Measurements from ENCODE around the gene FRAT1. TPM values are rescaled to one million over a fixed set of nuclear protein-coding genes. Genes with fewer than 3 reads are reported as not detected.

FRAT1 gene
- total and polyA plus RNA-seq, 2 of the 13 experiments (the other 11 are each of a cell fraction or from before 2014, with no cell fraction given) = 1.7 to 2.3 TPM

DNA sequence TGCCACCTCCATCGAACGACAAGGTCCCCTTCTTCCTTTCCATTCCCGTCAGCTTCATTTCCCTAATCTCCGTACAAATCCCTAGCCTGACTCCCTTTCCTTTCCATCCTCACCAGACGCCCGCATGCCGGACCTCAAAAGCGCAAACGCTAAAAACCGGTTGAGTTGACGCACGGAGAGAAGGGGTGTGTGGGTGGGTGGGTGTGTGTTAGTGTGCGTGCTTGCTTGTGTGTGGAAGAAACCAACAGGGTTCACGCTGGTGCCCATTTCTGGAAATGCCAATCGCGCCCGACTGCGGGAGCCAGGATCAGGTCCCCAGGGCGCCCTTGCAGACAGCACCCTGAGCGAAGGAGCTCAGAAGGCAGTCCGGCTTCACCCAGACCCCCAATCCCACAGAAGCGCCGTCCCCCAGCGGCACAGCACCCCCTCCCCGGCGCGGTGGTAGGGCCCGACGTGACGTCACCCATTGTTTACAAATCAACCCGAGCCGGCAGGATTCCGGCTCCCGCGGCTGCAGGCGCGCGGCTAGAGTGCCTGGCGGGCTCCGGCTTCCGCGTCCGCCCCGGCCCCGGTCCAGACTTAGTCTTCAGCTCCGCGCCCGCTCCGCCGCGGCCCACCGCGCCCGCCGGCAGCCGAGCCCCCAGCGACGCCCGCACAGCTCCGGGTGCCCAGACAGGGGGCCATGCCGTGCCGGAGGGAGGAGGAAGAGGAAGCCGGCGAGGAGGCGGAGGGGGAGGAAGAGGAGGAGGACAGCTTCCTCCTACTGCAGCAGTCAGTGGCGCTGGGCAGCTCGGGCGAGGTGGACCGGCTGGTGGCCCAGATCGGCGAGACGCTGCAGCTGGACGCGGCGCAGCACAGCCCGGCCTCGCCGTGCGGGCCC, at the start of gene FRAT1 (continued):
- no peak for TF ChIP-seq MAFK (conservative IDR thresholded peaks at IDR 0.05 in 1 of 2, IDR thresholded peaks at IDR 0.05 in 1 of 2; ENCODE audit: low read length in 2 of 2)
- no peak; a peak in 1 of 4 replicates for TF ChIP-seq EP300 (IDR thresholded peaks at IDR 0.05; ENCODE audit: low read depth in 2 of 2, low read length in 2 of 2)
- no peak for TF ChIP-seq EP300 (CRISPR knock-in tag; IDR thresholded peaks at IDR 0.05; ENCODE audit: borderline replicate concordance)
- TF ChIP-seq FOSL2 (CRISPR knock-in tag; IDR thresholded peaks at IDR 0.05) = peak; percentile 57; the same call in 1 of the 2 replicates
- TF ChIP-seq, protein P1, sequence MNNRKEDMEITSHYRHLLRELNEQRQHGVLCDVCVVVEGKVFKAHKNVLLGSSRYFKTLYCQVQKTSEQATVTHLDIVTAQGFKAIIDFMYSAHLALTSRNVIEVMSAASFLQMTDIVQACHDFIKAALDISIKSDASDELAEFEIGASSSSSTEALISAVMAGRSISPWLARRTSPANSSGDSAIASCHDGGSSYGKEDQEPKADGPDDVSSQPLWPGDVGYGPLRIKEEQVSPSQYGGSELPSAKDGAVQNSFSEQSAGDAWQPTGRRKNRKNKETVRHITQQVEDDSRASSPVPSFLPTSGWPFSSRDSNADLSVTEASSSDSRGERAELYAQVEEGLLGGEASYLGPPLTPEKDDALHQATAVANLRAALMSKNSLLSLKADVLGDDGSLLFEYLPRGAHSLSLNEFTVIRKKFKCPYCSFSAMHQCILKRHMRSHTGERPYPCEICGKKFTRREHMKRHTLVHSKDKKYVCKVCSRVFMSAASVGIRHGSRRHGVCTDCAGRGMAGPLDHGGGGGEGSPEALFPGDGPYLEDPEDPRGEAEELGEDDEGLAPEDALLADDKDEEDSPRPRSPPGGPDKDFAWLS (CRISPR knock-in tag; IDR thresholded peaks at IDR 0.05; ENCODE audit: borderline replicate concordance) = no peak
- no peak for TF ChIP-seq SRSF1 (optimal IDR thresholded peaks at IDR 0.05; ENCODE audit: low read depth, low read length)
- TF ChIP-seq, protein P2, sequence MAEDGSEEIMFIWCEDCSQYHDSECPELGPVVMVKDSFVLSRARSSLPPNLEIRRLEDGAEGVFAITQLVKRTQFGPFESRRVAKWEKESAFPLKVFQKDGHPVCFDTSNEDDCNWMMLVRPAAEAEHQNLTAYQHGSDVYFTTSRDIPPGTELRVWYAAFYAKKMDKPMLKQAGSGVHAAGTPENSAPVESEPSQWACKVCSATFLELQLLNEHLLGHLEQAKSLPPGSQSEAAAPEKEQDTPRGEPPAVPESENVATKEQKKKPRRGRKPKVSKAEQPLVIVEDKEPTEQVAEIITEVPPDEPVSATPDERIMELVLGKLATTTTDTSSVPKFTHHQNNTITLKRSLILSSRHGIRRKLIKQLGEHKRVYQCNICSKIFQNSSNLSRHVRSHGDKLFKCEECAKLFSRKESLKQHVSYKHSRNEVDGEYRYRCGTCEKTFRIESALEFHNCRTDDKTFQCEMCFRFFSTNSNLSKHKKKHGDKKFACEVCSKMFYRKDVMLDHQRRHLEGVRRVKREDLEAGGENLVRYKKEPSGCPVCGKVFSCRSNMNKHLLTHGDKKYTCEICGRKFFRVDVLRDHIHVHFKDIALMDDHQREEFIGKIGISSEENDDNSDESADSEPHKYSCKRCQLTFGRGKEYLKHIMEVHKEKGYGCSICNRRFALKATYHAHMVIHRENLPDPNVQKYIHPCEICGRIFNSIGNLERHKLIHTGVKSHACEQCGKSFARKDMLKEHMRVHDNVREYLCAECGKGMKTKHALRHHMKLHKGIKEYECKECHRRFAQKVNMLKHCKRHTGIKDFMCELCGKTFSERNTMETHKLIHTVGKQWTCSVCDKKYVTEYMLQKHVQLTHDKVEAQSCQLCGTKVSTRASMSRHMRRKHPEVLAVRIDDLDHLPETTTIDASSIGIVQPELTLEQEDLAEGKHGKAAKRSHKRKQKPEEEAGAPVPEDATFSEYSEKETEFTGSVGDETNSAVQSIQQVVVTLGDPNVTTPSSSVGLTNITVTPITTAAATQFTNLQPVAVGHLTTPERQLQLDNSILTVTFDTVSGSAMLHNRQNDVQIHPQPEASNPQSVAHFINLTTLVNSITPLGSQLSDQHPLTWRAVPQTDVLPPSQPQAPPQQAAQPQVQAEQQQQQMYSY (CRISPR knock-in tag; IDR thresholded peaks at IDR 0.05) = no peak
- TF ChIP-seq HCFC1 (IDR thresholded peaks at IDR 0.05; ENCODE audit: low read depth, low read length) = no peak
- TF ChIP-seq POLR2A (IDR thresholded peaks at IDR 0.05; ENCODE audit: insufficient read depth in 1 of 2, low read depth in 2 of 2, low read length in 2 of 2) = peak; percentile 49 to 62; a peak in 3 of 4 replicates
- no peak for TF ChIP-seq ZNF34 (CRISPR knock-in tag; IDR thresholded peaks at IDR 0.05; ENCODE audit: borderline replicate concordance)
- no peak for TF ChIP-seq ZNF879 (CRISPR knock-in tag; IDR thresholded peaks at IDR 0.05)
- no peak for TF ChIP-seq ZNF530 (CRISPR knock-in tag; IDR thresholded peaks at IDR 0.05; ENCODE audit: low read depth)
- TF ChIP-seq THAP9 (CRISPR knock-in tag; IDR thresholded peaks at IDR 0.05; ENCODE audit: borderline replicate concordance) = no peak
- no peak for TF ChIP-seq ZFAT (CRISPR knock-in tag; conservative IDR thresholded peaks at IDR 0.05)
- no peak for TF ChIP-seq ZNF136 (CRISPR knock-in tag; IDR thresholded peaks at IDR 0.05; ENCODE audit: low read depth)
- TF ChIP-seq, protein P3, sequence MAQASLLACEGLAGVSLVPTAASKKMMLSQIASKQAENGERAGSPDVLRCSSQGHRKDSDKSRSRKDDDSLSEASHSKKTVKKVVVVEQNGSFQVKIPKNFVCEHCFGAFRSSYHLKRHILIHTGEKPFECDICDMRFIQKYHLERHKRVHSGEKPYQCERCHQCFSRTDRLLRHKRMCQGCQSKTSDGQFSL (CRISPR knock-in tag; IDR thresholded peaks at IDR 0.05) = no peak
- TF ChIP-seq, protein P4, sequence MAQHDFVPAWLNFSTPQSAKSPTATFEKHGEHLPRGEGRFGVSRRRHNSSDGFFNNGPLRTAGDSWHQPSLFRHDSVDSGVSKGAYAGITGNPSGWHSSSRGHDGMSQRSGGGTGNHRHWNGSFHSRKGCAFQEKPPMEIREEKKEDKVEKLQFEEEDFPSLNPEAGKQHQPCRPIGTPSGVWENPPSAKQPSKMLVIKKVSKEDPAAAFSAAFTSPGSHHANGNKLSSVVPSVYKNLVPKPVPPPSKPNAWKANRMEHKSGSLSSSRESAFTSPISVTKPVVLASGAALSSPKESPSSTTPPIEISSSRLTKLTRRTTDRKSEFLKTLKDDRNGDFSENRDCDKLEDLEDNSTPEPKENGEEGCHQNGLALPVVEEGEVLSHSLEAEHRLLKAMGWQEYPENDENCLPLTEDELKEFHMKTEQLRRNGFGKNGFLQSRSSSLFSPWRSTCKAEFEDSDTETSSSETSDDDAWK (CRISPR knock-in tag; IDR thresholded peaks at IDR 0.05) = no peak
- no peak for TF ChIP-seq SMARCC2 (IDR thresholded peaks at IDR 0.05)
- TF ChIP-seq ZFP36L1 (CRISPR knock-in tag; IDR thresholded peaks at IDR 0.05) = no peak

Data from HepG2 (cell line).